GM23248 (cell line): ENCODE results near the gene HSD17B14.

Source experiments
- EZH2 ChIP-seq: fragments of 200-600 bp; sonication (generic); IDR thresholded peaks from 2 replicates; pipeline ENCODE4 v1.6.1; 2018; ENCODE audit warnings: antibody characterized with exemption, mild to moderate bottlenecking; ENCODE audit not compliant: insufficient read depth, poor library complexity, severe bottlenecking
- EZH2phosphoT487 ChIP-seq: fragments of 200-600 bp; sonication (generic); IDR thresholded peaks from 2 replicates; pipeline ENCODE4 v1.6.1; 2018; ENCODE audit warnings: antibody characterized with exemption, moderate library complexity, mild to moderate bottlenecking, low read depth; ENCODE audit not compliant: insufficient read depth

- no peak for TF ChIP-seq EZH2phosphoT487
- no peak for TF ChIP-seq EZH2
Observed at GRCh38 chr19:48822514-48822913, 13.8 kb downstream of the HSD17B14 start.
